Ectodermal cell (in vitro differentiated cells): ENCODE data around the gene TLR7.

Experiments used
- H3K27ac ChIP-seq: 2 replicates; pipeline ENCODE4 v1.7.0; 2013; ENCODE audit warnings: mild to moderate bottlenecking, low read depth, low read length; ENCODE audit not compliant: insufficient read depth, poor library complexity, severe bottlenecking
- H3K27me3 ChIP-seq: 2 replicates; pipeline ENCODE4 v1.7.0; 2013; ENCODE audit warnings: mild to moderate bottlenecking, low read length; ENCODE audit not compliant: insufficient read depth, control insufficient read depth, poor library complexity, severe bottlenecking
- H3K36me3 ChIP-seq: one replicate; pipeline ENCODE4 v1.7.0; 2013; ENCODE audit warnings: low read length; ENCODE audit not compliant: control insufficient read depth, insufficient read depth
- H3K4me1 ChIP-seq: one replicate; pipeline ENCODE4 v1.7.0; 2013; ENCODE audit warnings: low read length; ENCODE audit not compliant: control insufficient read depth, insufficient read depth
- H3K4me3 ChIP-seq: 2 replicates; pipeline ENCODE4 v1.7.0; 2013; ENCODE audit warnings: low read depth, low read length, control low read depth; ENCODE audit not compliant: insufficient read depth
- H3K9me3 ChIP-seq: 2 replicates; pipeline ENCODE4 v1.7.0; 2013; ENCODE audit warnings: mild to moderate bottlenecking, low read length, moderate library complexity; ENCODE audit not compliant: control insufficient read depth
- WGBS, 2 experiments: methylation state at CpG; one replicate each; pipeline ENCODE4 v1.1.7; 2013; ENCODE audit warnings: missing lambda C conversion rate in 2 of 2; 5-methylcytosine and 5-hydroxymethylcytosine counted together

TLR7 gene

GRCh38 chrX:12901486-12901885 is 34.6 kb downstream of the TLR7 start:
- H3K4me1 ChIP-seq, result no peaks in the 10 kb centered on the region
- H3K27me3 ChIP-seq, result no peaks in the 10 kb centered on the region
- no peaks in the 10 kb centered on the region for H3K9me3 ChIP-seq
- no peak overlapping the region for H3K27ac ChIP-seq
- 29 to 33% methylated on average over 7 to 8 of the region's 10 CpGs for WGBS, 2 experiments
- H3K4me3 ChIP-seq, result no peak overlapping the region
- H3K36me3 ChIP-seq, result no peaks in the 10 kb centered on the region

GRCh38 chrX:12903646-12904045 is 36.8 kb downstream of the TLR7 start:
- no peak overlapping the region for H3K27ac ChIP-seq
- WGBS, 2 experiments, result 90 to 97% methylated on average over 8 of the region's 8 CpGs
- H3K9me3 ChIP-seq, result no peaks in the 10 kb centered on the region
- H3K27me3 ChIP-seq, result no peaks in the 10 kb centered on the region
- H3K36me3 ChIP-seq, result no peaks in the 10 kb centered on the region
- no peak overlapping the region for H3K4me3 ChIP-seq
- no peaks in the 10 kb centered on the region for H3K4me1 ChIP-seq

- Histone ChIP-seq H3K4me3 (no peak within 1 kb of the TSS), H3K27me3 (no peaks in the 10 kb centered on the region), H3K9me3 (no peaks in the 10 kb centered on the region), H3K27ac (no peak within 1 kb of the TSS), H3K36me3 (no peaks in the 10 kb centered on the region), H3K4me1 (no peaks in the 10 kb centered on the region)
- 89 to 93% methylated on average over 11 to 12 of the region's 15 CpGs for WGBS, 2 experiments
Observed at GRCh38 chrX:12906046-12906761, 39.3 kb downstream of the TLR7 start, which contains the start of gene TLR8. TSS of gene TLR8 (plus strand) at chrX:12906620. CDS start at chrX:12906707, 87 bp downstream.

- WGBS, 2 experiments, result 83 to 86% methylated on average over 10 of the region's 10 CpGs
- no peaks in the 10 kb centered on the region for H3K9me3 ChIP-seq
- H3K36me3 ChIP-seq, result no peaks in the 10 kb centered on the region
- H3K4me3 ChIP-seq, result no peak overlapping the region
- no peaks in the 10 kb centered on the region for H3K4me1 ChIP-seq
- no peak overlapping the region for H3K27ac ChIP-seq
- H3K27me3 ChIP-seq, result no peaks in the 10 kb centered on the region
Observed at GRCh38 chrX:12910423-12911121, 43.7 kb downstream of the TLR7 start.

GRCh38 chrX:12911122-12911470 is 44.2 kb downstream of the TLR7 start:
- Histone ChIP-seq H3K9me3 (no peaks in the 10 kb centered on the region), H3K36me3 (no peaks in the 10 kb centered on the region), H3K4me1 (no peaks in the 10 kb centered on the region), H3K27me3 (no peaks in the 10 kb centered on the region), H3K4me3 (no peak overlapping the region), H3K27ac (no peak overlapping the region)
- WGBS, 2 experiments, result 91 to 100% methylated on average over 2 of the region's 2 CpGs

GRCh38 chrX:12912791-12913482 is 46.1 kb downstream of the TLR7 start:
- 84 to 95% methylated on average over 2 to 5 of the region's 5 CpGs for WGBS, 2 experiments

GRCh38 chrX:12917753-12918152 is 50.9 kb downstream of the TLR7 start:
- Histone ChIP-seq H3K36me3 (no peaks in the 10 kb centered on the region), H3K9me3 (no peaks in the 10 kb centered on the region), H3K27me3 (no peaks in the 10 kb centered on the region), H3K4me1 (no peaks in the 10 kb centered on the region), H3K4me3 (no peak overlapping the region), H3K27ac (no peak overlapping the region)
- 90% methylated on average over 1 of the region's 2 CpGs; no CpG with 5 or more reads in 1 of the 2 experiments for WGBS, 2 experiments

More at GRCh38 chrX:12912791-12913482, 46.1 kb downstream of the TLR7 start:
- Histone ChIP-seq H3K27me3 (no peaks in the 10 kb centered on the region), H3K4me3 (no peak overlapping the region), H3K27ac (no peak overlapping the region), H3K9me3 (no peaks in the 10 kb centered on the region), H3K36me3 (no peaks in the 10 kb centered on the region), H3K4me1 (no peaks in the 10 kb centered on the region)

GRCh38 chrX:12919051-12919450 is 52.2 kb downstream of the TLR7 start:
- H3K27ac ChIP-seq, result no peak overlapping the region
- H3K27me3 ChIP-seq, result no peaks in the 10 kb centered on the region
- no peaks in the 10 kb centered on the region for H3K9me3 ChIP-seq
- H3K36me3 ChIP-seq, result no peaks in the 10 kb centered on the region
- H3K4me1 ChIP-seq, result no peaks in the 10 kb centered on the region
- H3K4me3 ChIP-seq, result no peak overlapping the region
- WGBS, 2 experiments, result 95% methylated on average over 10 of the region's 10 CpGs

- WGBS, 2 experiments, result 97 to 100% methylated on average over 1 to 8 of the region's 8 CpGs
- no peak overlapping the region for H3K27ac ChIP-seq
- no peaks in the 10 kb centered on the region for H3K36me3 ChIP-seq
- no peak overlapping the region for H3K4me3 ChIP-seq
- no peaks in the 10 kb centered on the region for H3K9me3 ChIP-seq
- H3K27me3 ChIP-seq, result no peaks in the 10 kb centered on the region
- H3K4me1 ChIP-seq, result no peaks in the 10 kb centered on the region
Observed at GRCh38 chrX:12919620-12920019, 52.7 kb downstream of the TLR7 start.

GRCh38 chrX:12920990-12921389 is 54.1 kb downstream of the TLR7 start:
- H3K9me3 ChIP-seq, result no peaks in the 10 kb centered on the region
- H3K4me3 ChIP-seq, result no peak overlapping the region
- H3K27ac ChIP-seq, result no peak overlapping the region
- no peaks in the 10 kb centered on the region for H3K27me3 ChIP-seq
- no peaks in the 10 kb centered on the region for H3K4me1 ChIP-seq
- no peaks in the 10 kb centered on the region for H3K36me3 ChIP-seq
- 93% methylated on average over 7 of the region's 8 CpGs for WGBS, 2 experiments
